ENCODE measurements around the gene POU2F1. TPM values are rescaled to one million over a fixed set of nuclear protein-coding genes. Genes with fewer than 3 reads are reported as not detected.
A peak's percentile ranks its signal among the peaks of the same experiment; 100 is the strongest.

The POU2F1 gene
- total RNA-seq, 1 donor from 2014 or later = 20.2 TPM

DNA sequence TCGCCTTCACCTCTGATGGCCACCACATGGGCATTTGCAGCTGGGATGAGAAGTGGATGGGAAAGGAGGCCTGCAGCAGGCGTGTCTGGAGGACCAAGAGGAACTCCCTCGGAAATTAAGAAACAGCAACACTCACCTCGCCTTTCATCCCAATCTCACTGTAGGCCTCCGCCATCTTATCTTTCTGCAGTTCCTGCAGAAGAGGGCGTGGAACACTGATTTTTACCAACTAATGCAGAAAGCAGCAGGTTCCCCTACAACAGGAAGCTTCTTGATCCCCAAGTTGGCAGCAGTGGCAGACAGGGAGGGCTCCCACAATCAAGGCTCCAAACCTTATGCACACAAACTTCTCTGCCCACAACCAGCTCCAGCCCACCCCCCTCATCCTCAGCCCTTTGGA is 213.2 kb downstream of the POU2F1 start:
- no peak for DNase-seq (ENCODE audit: low spot score)
- peaks cover 44% of the 10 kb centered on the region for H3K4me1 Mint-ChIP-seq (ENCODE audit: low read depth)
- H3K27ac Mint-ChIP-seq = no peak overlapping the region
- H3K4me3 Mint-ChIP-seq = no peak overlapping the region
- no peaks in the 10 kb centered on the region for H3K27me3 Mint-ChIP-seq (ENCODE audit: insufficient read depth)
- intact Hi-C loops (cut with micrococcal nuclease) = loop anchor here (10.0 kb wide), 1 partner anchor 59 kb away; no protein-coding TSS in a partner anchor
- H3K9me3 Mint-ChIP-seq = no peaks in the 10 kb centered on the region
- peaks cover 51% of the 10 kb centered on the region for H3K36me3 Mint-ChIP-seq (ENCODE audit: low read depth)

- H3K4me1 Mint-ChIP-seq (ENCODE audit: low read depth) = peaks cover 46% of the 10 kb centered on the region
- no peak overlapping the region for H3K27ac Mint-ChIP-seq
- H3K36me3 Mint-ChIP-seq (ENCODE audit: low read depth) = peaks cover 52% of the 10 kb centered on the region
Measured at GRCh38 chr1:167434306-167434705, 213.6 kb downstream of the POU2F1 start.

DNA sequence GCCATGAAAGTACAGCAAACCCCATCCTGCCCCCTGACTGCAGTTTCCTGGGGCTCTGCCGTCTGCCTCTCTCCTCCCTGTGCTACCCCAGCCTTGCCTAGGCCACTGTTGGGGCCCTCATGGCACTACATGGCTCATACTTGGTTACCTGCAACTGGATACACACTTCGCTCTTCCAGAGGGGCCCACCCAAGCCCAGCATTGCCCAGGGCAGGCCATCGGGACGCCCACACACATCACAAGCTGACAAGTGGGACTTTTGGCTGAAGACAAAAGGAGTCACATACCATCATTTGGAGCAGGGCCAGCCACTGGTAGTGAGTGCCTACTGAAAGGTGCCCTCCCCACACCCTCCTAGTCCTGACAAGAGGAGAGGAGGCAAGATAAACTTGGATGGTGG is 214.8 kb downstream of the POU2F1 start:
- Mint-ChIP-seq H3K36me3 (ENCODE audit: low read depth) (peaks cover 55% of the 10 kb centered on the region), H3K27me3 (ENCODE audit: insufficient read depth) (no peaks in the 10 kb centered on the region), H3K9me3 (no peaks in the 10 kb centered on the region), H3K27ac (peak overlapping the region; percentile 9), H3K4me1 (ENCODE audit: low read depth) (peaks cover 53% of the 10 kb centered on the region), H3K4me3 (no peak overlapping the region)
- DNase-seq (ENCODE audit: low spot score) = no peak
- intact Hi-C loops (cut with micrococcal nuclease) = loop anchor here (10.0 kb wide), 1 partner anchor 61 kb away; no protein-coding TSS in a partner anchor

More at GRCh38 chr1:167434306-167434705, 213.6 kb downstream of the POU2F1 start:
- DNase-seq (ENCODE audit: low spot score) = no peak
- Mint-ChIP-seq H3K9me3 (no peaks in the 10 kb centered on the region), H3K27me3 (ENCODE audit: insufficient read depth) (no peaks in the 10 kb centered on the region), H3K4me3 (no peak overlapping the region)
- intact Hi-C loops (cut with micrococcal nuclease) = loop anchor here (10.0 kb wide), 1 partner anchor 60 kb away; no protein-coding TSS in a partner anchor

GRCh38 chr1:167438171-167439138 is 217.8 kb downstream of the POU2F1 start:
- Mint-ChIP-seq H3K27me3 (ENCODE audit: insufficient read depth) (no peaks in the 10 kb centered on the region), H3K9me3 (no peaks in the 10 kb centered on the region), H3K4me3 (no peak overlapping the region), H3K36me3 (ENCODE audit: low read depth) (peaks cover 55% of the 10 kb centered on the region), H3K4me1 (ENCODE audit: low read depth) (peaks cover 64% of the 10 kb centered on the region), H3K27ac (peak overlapping the region; percentile 78)
- no peak for DNase-seq (ENCODE audit: low spot score)
- intact Hi-C loops (cut with micrococcal nuclease) = loop anchor here (2.0 to 10.0 kb wide), 2 partner anchors 14 to 64 kb away; no protein-coding TSS in a partner anchor

DNA sequence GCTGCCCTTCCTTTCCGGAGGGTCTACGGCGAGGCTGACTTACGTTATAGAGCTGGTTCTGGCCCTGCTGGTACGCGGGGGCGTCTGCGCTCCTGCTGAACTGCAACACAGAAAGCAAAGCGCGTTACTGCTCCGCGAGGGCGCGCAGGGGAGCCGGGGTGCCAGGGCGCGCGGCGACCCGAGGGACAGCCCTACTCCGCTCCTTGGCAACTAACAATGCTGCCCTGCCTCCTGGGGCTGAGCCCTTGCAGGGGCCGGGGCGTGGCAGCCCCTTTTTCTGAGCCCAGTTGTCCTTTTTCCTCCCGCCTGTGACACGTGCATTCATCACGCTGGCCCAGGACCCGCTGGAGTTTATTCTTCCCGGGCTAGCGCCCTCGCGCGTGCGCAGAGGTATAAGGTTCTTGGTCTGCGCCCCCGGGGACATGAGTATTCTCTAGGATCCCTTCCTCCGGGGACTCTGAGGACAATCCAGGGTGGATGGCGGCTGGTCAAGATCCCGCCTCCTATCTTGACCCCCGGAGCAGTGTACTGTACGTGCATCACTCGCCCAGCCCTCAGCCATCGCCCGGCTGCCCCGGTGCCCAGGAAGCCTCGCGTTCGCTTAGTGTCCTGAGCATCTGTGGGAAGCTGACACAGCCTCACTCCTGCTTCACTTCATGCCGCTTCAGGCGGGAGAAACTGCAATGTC is 218.8 kb downstream of the POU2F1 start:
- H3K27me3 Mint-ChIP-seq (ENCODE audit: insufficient read depth) = no peaks in the 10 kb centered on the region
- no peak overlapping the region for H3K4me3 Mint-ChIP-seq
- H3K36me3 Mint-ChIP-seq (ENCODE audit: low read depth) = peaks cover 58% of the 10 kb centered on the region
- H3K27ac Mint-ChIP-seq = peak overlapping the region; percentile 21
- intact Hi-C loops (cut with micrococcal nuclease) = loop anchor here (2.0 to 10.0 kb wide), 2 partner anchors 15 to 65 kb away; no protein-coding TSS in a partner anchor
- peaks cover 71% of the 10 kb centered on the region for H3K4me1 Mint-ChIP-seq (ENCODE audit: low read depth)
- H3K9me3 Mint-ChIP-seq = no peaks in the 10 kb centered on the region
- DNase-seq (ENCODE audit: low spot score) = no peak

GRCh38 chr1:167440345-167440744 is 219.7 kb downstream of the POU2F1 start:
- Mint-ChIP-seq H3K9me3 (no peaks in the 10 kb centered on the region), H3K4me1 (ENCODE audit: low read depth) (peaks cover 75% of the 10 kb centered on the region), H3K27me3 (ENCODE audit: insufficient read depth) (no peaks in the 10 kb centered on the region), H3K4me3 (no peak overlapping the region), H3K36me3 (ENCODE audit: low read depth) (peaks cover 58% of the 10 kb centered on the region), H3K27ac (peak overlapping the region; percentile 70)
- intact Hi-C loops (cut with micrococcal nuclease) = loop anchor here (10.0 kb wide), 2 partner anchors 336 to 536 kb away; no protein-coding TSS in a partner anchor
- DNase-seq (ENCODE audit: low spot score) = no peak

- H3K4me3 Mint-ChIP-seq = no peak overlapping the region
- no peaks in the 10 kb centered on the region for H3K9me3 Mint-ChIP-seq
- no peak overlapping the region for H3K27ac Mint-ChIP-seq
- H3K36me3 Mint-ChIP-seq (ENCODE audit: low read depth) = peaks cover 57% of the 10 kb centered on the region
- DNase-seq (ENCODE audit: low spot score) = no peak
- H3K4me1 Mint-ChIP-seq (ENCODE audit: low read depth) = peaks cover 75% of the 10 kb centered on the region
- H3K27me3 Mint-ChIP-seq (ENCODE audit: insufficient read depth) = no peaks in the 10 kb centered on the region
- intact Hi-C loops (cut with micrococcal nuclease) = loop anchor here (10.0 kb wide), 2 partner anchors 336 to 536 kb away; no protein-coding TSS in a partner anchor
Measured at GRCh38 chr1:167440776-167441175, 220.1 kb downstream of the POU2F1 start.

- Mint-ChIP-seq H3K27ac (no peak overlapping the region), H3K4me1 (ENCODE audit: low read depth) (peaks cover 76% of the 10 kb centered on the region), H3K36me3 (ENCODE audit: low read depth) (peaks cover 58% of the 10 kb centered on the region), H3K9me3 (no peaks in the 10 kb centered on the region), H3K27me3 (ENCODE audit: insufficient read depth) (no peaks in the 10 kb centered on the region), H3K4me3 (no peak overlapping the region)
- intact Hi-C loops (cut with micrococcal nuclease) = loop anchor here (10.0 kb wide), 2 partner anchors 336 to 536 kb away; no protein-coding TSS in a partner anchor
- DNase-seq (ENCODE audit: low spot score) = no peak
Measured at GRCh38 chr1:167441222-167441621, 220.5 kb downstream of the POU2F1 start.

GRCh38 chr1:167442142-167442848 is 221.6 kb downstream of the POU2F1 start:
- intact Hi-C loops (cut with micrococcal nuclease) = loop anchor here (1.0 to 10.0 kb wide), 5 partner anchors 91 to 537 kb away; no protein-coding TSS in a partner anchor
- no peaks in the 10 kb centered on the region for H3K27me3 Mint-ChIP-seq (ENCODE audit: insufficient read depth)
- H3K4me3 Mint-ChIP-seq = no peak overlapping the region
- DNase-seq (ENCODE audit: low spot score) = peak; percentile 79
- peak overlapping the region; percentile 61 for H3K27ac Mint-ChIP-seq
- no peaks in the 10 kb centered on the region for H3K9me3 Mint-ChIP-seq
- H3K36me3 Mint-ChIP-seq (ENCODE audit: low read depth) = peaks cover 57% of the 10 kb centered on the region
- H3K4me1 Mint-ChIP-seq (ENCODE audit: low read depth) = peaks cover 78% of the 10 kb centered on the region

GRCh38 chr1:167442854-167443565 is 222.3 kb downstream of the POU2F1 start:
- Mint-ChIP-seq H3K4me1 (ENCODE audit: low read depth) (peaks cover 79% of the 10 kb centered on the region), H3K27ac (peak overlapping the region; percentile 61), H3K27me3 (ENCODE audit: insufficient read depth) (no peaks in the 10 kb centered on the region), H3K4me3 (peak overlapping the region; percentile 17), H3K9me3 (no peaks in the 10 kb centered on the region), H3K36me3 (ENCODE audit: low read depth) (peaks cover 56% of the 10 kb centered on the region)
- no peak for DNase-seq (ENCODE audit: low spot score)
- intact Hi-C loops (cut with micrococcal nuclease) = loop anchor here (1.0 to 10.0 kb wide), 5 partner anchors 90 to 538 kb away; no protein-coding TSS in a partner anchor

- Mint-ChIP-seq H3K4me1 (ENCODE audit: low read depth) (peaks cover 79% of the 10 kb centered on the region), H3K36me3 (ENCODE audit: low read depth) (peaks cover 49% of the 10 kb centered on the region), H3K27ac (no peak overlapping the region), H3K9me3 (no peaks in the 10 kb centered on the region), H3K27me3 (ENCODE audit: insufficient read depth) (no peaks in the 10 kb centered on the region), H3K4me3 (no peak overlapping the region)
- intact Hi-C loops (cut with micrococcal nuclease) = loop anchor here (10.0 kb wide), 2 partner anchors 339 to 539 kb away; no protein-coding TSS in a partner anchor
- no peak for DNase-seq (ENCODE audit: low spot score)
Measured at GRCh38 chr1:167443757-167444156, 223.1 kb downstream of the POU2F1 start.
